ENCODE data around the gene SRPX2.

Gene SRPX2

GRCh38 chrX:100700809-100701208 lies 56.8 kb downstream of the SRPX2 start:
- TF ChIP-seq TAF1 (IDR thresholded peaks at IDR 0.05; ENCODE audit: borderline replicate concordance, insufficient read depth, low read length) (no peak), SIN3A (IDR thresholded peaks at IDR 0.05; ENCODE audit: borderline replicate concordance, insufficient read depth, low read length) (no peak), REST (IDR thresholded peaks at IDR 0.05; ENCODE audit: insufficient read depth in 1 of 2, low read depth in 2 of 2, low read length in 2 of 2) (no peak), FOXP2 (optimal IDR thresholded peaks at IDR 0.05; ENCODE audit: borderline replicate concordance, extremely low read depth, extremely low read length, insufficient read depth) (no peak), POLR2AphosphoS5 (IDR thresholded peaks at IDR 0.05; ENCODE audit: low read depth, low read length) (no peak)

- TF ChIP-seq SIN3A (IDR thresholded peaks at IDR 0.05; ENCODE audit: borderline replicate concordance, insufficient read depth, low read length) (no peak), FOXP2 (optimal IDR thresholded peaks at IDR 0.05; ENCODE audit: borderline replicate concordance, extremely low read depth, extremely low read length, insufficient read depth) (no peak), POLR2AphosphoS5 (IDR thresholded peaks at IDR 0.05; ENCODE audit: low read depth, low read length) (no peak)
These were observed 60.7 kb downstream of the SRPX2 start for GRCh38 chrX:100704581-100705203.

- no peak for TF ChIP-seq TAF1 (IDR thresholded peaks at IDR 0.05; ENCODE audit: borderline replicate concordance, insufficient read depth, low read length)
- TF ChIP-seq REST (IDR thresholded peaks at IDR 0.05; ENCODE audit: insufficient read depth in 1 of 2, low read depth in 2 of 2, low read length in 2 of 2), result no peak
- TF ChIP-seq POLR2AphosphoS5 (IDR thresholded peaks at IDR 0.05; ENCODE audit: low read depth, low read length), result no peak
- no peak for TF ChIP-seq SIN3A (IDR thresholded peaks at IDR 0.05; ENCODE audit: borderline replicate concordance, insufficient read depth, low read length)
- TF ChIP-seq FOXP2 (optimal IDR thresholded peaks at IDR 0.05; ENCODE audit: borderline replicate concordance, extremely low read depth, extremely low read length, insufficient read depth), result no peak
These were observed 66.8 kb downstream of the SRPX2 start for GRCh38 chrX:100710816-100711215.

- no peak for TF ChIP-seq TAF1 (IDR thresholded peaks at IDR 0.05; ENCODE audit: borderline replicate concordance, insufficient read depth, low read length)
- TF ChIP-seq POLR2AphosphoS5 (IDR thresholded peaks at IDR 0.05; ENCODE audit: low read depth, low read length), result no peak
- no peak for TF ChIP-seq FOXP2 (optimal IDR thresholded peaks at IDR 0.05; ENCODE audit: borderline replicate concordance, extremely low read depth, extremely low read length, insufficient read depth)
- no peak for TF ChIP-seq SIN3A (IDR thresholded peaks at IDR 0.05; ENCODE audit: borderline replicate concordance, insufficient read depth, low read length)
- TF ChIP-seq REST (IDR thresholded peaks at IDR 0.05; ENCODE audit: insufficient read depth in 1 of 2, low read depth in 2 of 2, low read length in 2 of 2), result no peak
These were observed 73.4 kb downstream of the SRPX2 start for GRCh38 chrX:100717363-100717762.

- no peak for TF ChIP-seq POLR2AphosphoS5 (IDR thresholded peaks at IDR 0.05; ENCODE audit: low read depth, low read length)
- TF ChIP-seq SIN3A (IDR thresholded peaks at IDR 0.05; ENCODE audit: borderline replicate concordance, insufficient read depth, low read length), result no peak
- no peak for TF ChIP-seq REST (IDR thresholded peaks at IDR 0.05; ENCODE audit: insufficient read depth in 1 of 2, low read depth in 2 of 2, low read length in 2 of 2)
- TF ChIP-seq FOXP2 (optimal IDR thresholded peaks at IDR 0.05; ENCODE audit: borderline replicate concordance, extremely low read depth, extremely low read length, insufficient read depth), result no peak
- no peak for TF ChIP-seq TAF1 (IDR thresholded peaks at IDR 0.05; ENCODE audit: borderline replicate concordance, insufficient read depth, low read length)
These were observed 75.1 kb downstream of the SRPX2 start for GRCh38 chrX:100719139-100719538.
